GM19397 (cell line): ENCODE data around the gene NR1H3.

Experiments
- ATAC-seq: cut with Tn5 transposase; IDR thresholded peaks from one replicate; pipeline ENCODE4 v1.9.1; 2021; ENCODE audit warnings: mild to moderate bottlenecking, moderate library complexity; ENCODE audit not compliant: unreplicated experiment

NR1H3 gene

GRCh38 chr11:47269002-47269828, 11.4 kb downstream of the NR1H3 start:
- peak; percentile 51 for ATAC-seq

GRCh38 chr11:47269829-47270305, 12.1 kb downstream of the NR1H3 start, which contains the start of gene MADD:
MADD (plus strand) TSS chr11:47270133.
- ATAC-seq = peak; percentile 79

GRCh38 chr11:47270331-47271271, 12.8 kb downstream of the NR1H3 start:
- no peak for ATAC-seq

DNA sequence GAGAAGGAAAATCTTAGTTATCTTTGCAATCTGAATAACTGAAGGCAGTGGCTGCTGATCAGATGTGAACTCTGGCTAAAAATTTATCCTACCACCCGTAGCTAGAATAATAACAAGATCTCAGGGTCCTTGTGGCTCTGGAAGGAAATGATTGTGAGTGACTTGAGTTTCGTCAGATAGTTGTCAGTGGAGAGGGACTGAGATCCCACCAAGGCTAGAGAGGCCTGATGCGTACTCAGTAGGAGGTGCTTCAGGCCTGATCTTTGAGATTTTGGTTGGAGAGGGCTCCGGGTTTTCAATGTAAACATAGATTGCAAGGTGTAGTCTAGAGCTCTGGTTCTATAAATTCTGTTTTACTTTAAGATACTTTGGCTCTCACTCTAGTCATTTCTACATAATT, 13.5 kb downstream of the NR1H3 start:
- no peak for ATAC-seq

GRCh38 chr11:47271961-47272661, 14.3 kb downstream of the NR1H3 start:
- ATAC-seq = no peak

GRCh38 chr11:47272706-47273105, 14.9 kb downstream of the NR1H3 start:
- no peak for ATAC-seq

- no peak for ATAC-seq
These were observed 16.9 kb downstream of the NR1H3 start for GRCh38 chr11:47274495-47275235.

DNA sequence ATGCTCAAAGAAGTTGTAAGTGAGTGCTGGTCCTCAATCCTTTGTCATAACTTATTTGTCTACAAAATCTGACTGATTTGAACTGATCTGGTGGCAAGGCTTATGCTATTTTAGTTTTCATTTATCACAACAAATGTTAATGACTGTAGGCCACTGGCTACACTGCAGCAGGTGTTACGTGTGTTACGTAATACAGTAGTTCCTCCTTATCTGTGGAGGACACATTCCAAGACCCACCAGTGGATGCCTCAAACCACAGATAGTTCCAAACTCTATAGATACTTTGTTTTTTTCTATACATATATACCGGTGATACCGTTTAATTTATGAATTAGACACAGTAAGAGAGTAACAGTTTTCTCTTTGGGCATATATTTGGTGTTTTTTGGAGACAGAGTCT, 19.1 kb downstream of the NR1H3 start:
- ATAC-seq = no peak

GRCh38 chr11:47278058-47278457, 20.3 kb downstream of the NR1H3 start:
- ATAC-seq = no peak

GRCh38 chr11:47278769-47279168, 21.0 kb downstream of the NR1H3 start:
- ATAC-seq = no peak

- no peak for ATAC-seq
These were observed 22.3 kb downstream of the NR1H3 start for GRCh38 chr11:47280099-47280498.

DNA sequence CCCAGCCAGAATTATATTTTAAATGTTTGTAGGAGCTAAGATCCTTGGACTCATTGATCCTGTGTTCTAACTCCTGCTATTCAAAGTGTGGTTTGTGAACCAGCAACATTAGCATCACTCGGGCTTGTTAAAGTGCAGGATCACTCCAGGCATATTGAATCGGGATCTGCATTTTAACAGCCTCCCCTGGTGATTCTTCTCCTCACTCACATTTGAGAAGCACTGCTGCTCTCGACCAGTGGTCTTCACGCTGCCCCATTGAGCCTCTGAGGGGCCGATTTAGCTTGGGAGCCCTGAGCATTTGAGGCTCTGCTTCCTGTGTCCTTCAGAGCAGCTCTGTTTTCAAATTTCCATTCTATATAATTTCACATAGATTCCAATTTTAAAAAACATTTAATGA, 23.1 kb downstream of the NR1H3 start:
- no peak for ATAC-seq

GRCh38 chr11:47282462-47282861, 24.7 kb downstream of the NR1H3 start:
- ATAC-seq = no peak

- ATAC-seq = no peak
These were observed 26.4 kb downstream of the NR1H3 start for GRCh38 chr11:47284151-47284550.

GRCh38 chr11:47285969-47286770, 28.4 kb downstream of the NR1H3 start:
- ATAC-seq = no peak

- no peak for ATAC-seq
These were observed 30.3 kb downstream of the NR1H3 start for GRCh38 chr11:47288066-47288465.

DNA sequence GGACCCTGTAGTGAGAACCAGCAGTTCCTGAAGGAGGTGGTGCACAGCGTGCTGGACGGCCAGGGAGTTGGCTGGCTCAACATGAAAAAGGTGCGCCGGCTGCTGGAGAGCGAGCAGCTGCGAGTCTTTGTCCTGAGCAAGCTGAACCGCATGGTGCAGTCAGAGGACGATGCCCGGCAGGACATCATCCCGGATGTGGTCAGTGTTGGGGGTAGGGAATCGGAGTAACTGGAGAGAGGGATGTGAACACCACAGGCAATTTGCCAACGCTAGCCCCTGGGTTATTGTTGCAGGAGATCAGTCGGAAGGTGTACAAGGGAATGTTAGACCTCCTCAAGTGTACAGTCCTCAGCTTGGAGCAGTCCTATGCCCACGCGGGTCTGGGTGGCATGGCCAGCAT, 32.1 kb downstream of the NR1H3 start:
- no peak for ATAC-seq

DNA sequence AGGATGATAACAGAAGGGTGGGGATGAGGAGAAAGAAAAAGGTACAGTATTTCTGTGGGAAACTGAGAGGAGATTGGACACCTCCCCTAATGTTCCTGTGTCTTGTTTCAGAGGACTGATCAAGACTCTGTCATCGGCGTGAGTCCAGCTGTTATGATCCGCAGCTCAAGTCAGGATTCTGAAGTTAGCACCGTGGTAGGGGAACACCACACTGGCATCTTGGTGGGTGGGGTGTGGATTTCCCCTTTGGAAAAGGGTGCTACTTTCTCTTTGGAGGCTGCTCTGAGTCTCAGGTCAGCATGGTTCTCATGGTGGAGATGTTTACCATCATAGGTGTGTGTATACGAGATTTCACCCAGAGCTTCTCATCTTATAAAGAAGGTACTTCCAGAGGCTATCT, 37.6 kb downstream of the NR1H3 start:
- ATAC-seq = no peak

DNA sequence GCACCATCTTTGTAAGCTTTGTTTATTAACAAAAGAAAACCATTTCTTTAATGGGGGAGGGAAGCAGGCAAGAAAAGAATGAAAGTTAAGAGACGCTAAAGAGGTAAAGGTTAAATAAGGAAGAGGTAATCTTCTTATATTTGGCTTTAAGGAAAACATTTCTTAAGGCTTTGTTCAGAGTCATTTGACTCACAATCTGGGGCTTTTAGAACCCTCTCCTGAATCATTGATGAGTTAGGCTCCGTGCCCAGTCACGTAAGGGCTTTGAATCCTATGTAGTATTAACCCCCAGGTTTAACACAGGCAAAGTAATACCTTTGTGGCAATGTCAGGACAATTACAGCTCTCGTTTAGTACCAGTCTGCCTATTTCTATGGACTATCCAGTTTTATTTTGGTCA, 38.2 kb downstream of the NR1H3 start:
- ATAC-seq = no peak

DNA sequence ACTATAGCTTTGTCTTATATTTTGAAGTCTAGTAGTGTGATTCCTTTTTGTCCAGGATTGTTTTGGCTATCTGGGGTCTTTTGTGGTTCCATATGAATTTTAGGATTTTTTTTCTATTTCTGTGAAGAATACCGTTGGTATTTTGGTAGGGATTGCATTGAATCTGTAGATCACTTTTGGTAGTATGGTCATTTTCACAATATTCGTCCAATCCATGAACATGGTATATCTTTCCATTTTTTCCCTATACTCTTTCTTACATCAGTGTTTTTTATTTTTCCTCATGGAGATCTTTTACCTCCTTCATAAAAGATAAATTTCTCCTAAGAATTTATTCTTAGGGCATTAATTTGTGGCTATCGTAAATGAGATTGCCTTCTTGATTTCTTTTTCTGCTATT, 41.3 kb downstream of the NR1H3 start:
- ATAC-seq = no peak
